Keratinocyte (primary cell): Measurements from ENCODE around the gene CCDC33. TPM values are rescaled to one million over a fixed set of nuclear protein-coding genes. Genes with fewer than 3 reads are reported as not detected.

Source experiments
- DNase-seq: peaks from one replicate; pipeline ENCODE4 v3.0.0-alpha.2; 2011; ENCODE audit warnings: low read depth, missing footprints, low spot score
- FAIRE-seq: peaks from 2 replicates; lab custom pipeline; 2011; peaks lifted over from hg19 to GRCh38; lab: Jason Lieb, UNC
- H2AFZ ChIP-seq: 2 replicates; pipeline ENCODE4 v1.6.0; 2012; ENCODE audit warnings: low read length, control low read depth, inconsistent platforms; ENCODE audit not compliant: control insufficient read depth
- H3K27ac ChIP-seq: 2 replicates; pipeline ENCODE4 v1.5.1; 2011; ENCODE audit warnings: low read length; ENCODE audit not compliant: control insufficient read depth, insufficient read depth
- H3K27me3 ChIP-seq: 3 replicates; pipeline ENCODE4 v1.6.0; 2011; ENCODE audit warnings: low read length; ENCODE audit not compliant: control insufficient read depth, insufficient read depth; ENCODE audit errors: extremely low read depth
- H3K36me3 ChIP-seq, 2 experiments: 2 replicates in 1 of 2; 3 replicates in 1 of 2; pipeline ENCODE4 v1.5.1; 2011; ENCODE audit warnings: low read length in 2 of 2, mild to moderate bottlenecking in 1 of 2; ENCODE audit not compliant: control insufficient read depth in 2 of 2, insufficient read depth in 2 of 2; ENCODE audit errors: extremely low read depth in 1 of 2
- H3K4me1 ChIP-seq: 3 replicates; pipeline ENCODE4 v1.5.1; 2011; ENCODE audit warnings: low read length; ENCODE audit not compliant: control insufficient read depth, insufficient read depth; ENCODE audit errors: extremely low read depth
- H3K4me2 ChIP-seq: 3 replicates; pipeline ENCODE4 v1.6.0; 2011; ENCODE audit warnings: low read depth, low read length; ENCODE audit not compliant: control insufficient read depth, insufficient read depth; ENCODE audit errors: extremely low read depth
- H3K4me3 ChIP-seq, 3 experiments: fragments of 200-600 bp in 1 of 3; sonication (generic) in 1 of 3; 2 replicates in 2 of 3; 3 replicates in 1 of 3; pipeline ENCODE4 v1.5.1; 2011 to 2016; ENCODE audit warnings: low read length in 3 of 3, mild to moderate bottlenecking in 3 of 3, control low read depth in 2 of 3, inconsistent platforms in 1 of 3, low read depth in 1 of 3, mixed read lengths in 1 of 3, mixed run types in 1 of 3, moderate library complexity in 1 of 3; ENCODE audit not compliant: control insufficient read depth in 2 of 3, insufficient read depth in 2 of 3; ENCODE audit errors: extremely low read depth in 1 of 3
- H3K79me2 ChIP-seq: 2 replicates; pipeline ENCODE4 v1.6.0; 2012; ENCODE audit warnings: low read length; ENCODE audit not compliant: control insufficient read depth, insufficient read depth
- H3K9ac ChIP-seq: 3 replicates; pipeline ENCODE4 v1.6.0; 2011; ENCODE audit warnings: low read length; ENCODE audit not compliant: control insufficient read depth, insufficient read depth; ENCODE audit errors: extremely low read depth
- H3K9me1 ChIP-seq: 3 replicates; pipeline ENCODE4 v1.6.0; 2011; ENCODE audit warnings: low read length; ENCODE audit not compliant: control insufficient read depth, insufficient read depth; ENCODE audit errors: extremely low read depth
- H3K9me3 ChIP-seq: 2 replicates; pipeline ENCODE4 v1.5.1; 2012; ENCODE audit warnings: low read depth, low read length; ENCODE audit not compliant: control insufficient read depth
- H4K20me1 ChIP-seq: 3 replicates; pipeline ENCODE4 v1.6.0; 2011; ENCODE audit warnings: low read length; ENCODE audit not compliant: control insufficient read depth, insufficient read depth; ENCODE audit errors: extremely low read depth
- CTCF ChIP-seq, 3 experiments: IDR thresholded peaks in 1 of 3; conservative IDR thresholded peaks in 1 of 3; optimal IDR thresholded peaks in 1 of 3; 2 replicates in 2 of 3; 3 replicates in 1 of 3; pipeline versions ENCODE3 to v1.5.1; 2011; ENCODE audit warnings: low read length in 3 of 3, mild to moderate bottlenecking in 3 of 3, moderate library complexity in 2 of 3, control low read depth in 1 of 3, inconsistent platforms in 1 of 3; ENCODE audit not compliant: insufficient read depth in 2 of 3; ENCODE audit errors: extremely low read depth in 1 of 3
- EZH2 ChIP-seq: IDR thresholded peaks from one replicate; pipeline ENCODE4 v1.6.1; 2012; ENCODE audit warnings: inconsistent platforms, mild to moderate bottlenecking, low read length, moderate library complexity
- dilution Hi-C: fragments of 300-500 bp; cut with MboI; formaldehyde crosslinking; loops from one replicate; pipeline ENCODE4 v1.7.0; 2020; ENCODE audit warnings: low sequenced_read_pairs; ENCODE audit not compliant: extremely low pct_ligation_motif_present
- polyA plus RNA-seq, 5 experiments: library from polyadenylated mRNA; depleted of rRNA in 3 of 5; stranded (reverse) in 3 of 5; stranded (forward) in 1 of 5; unstranded in 1 of 5; fragments of >200 nt; gene quantifications; 1 replicate in 1 of 5; 2 replicates in 3 of 5; 3 replicates in 1 of 5; pipeline versions ENCODE4 v1.2.1 to v1.2.3, GENCODE V29; 2011 to 2012; ENCODE audit warnings: missing spikeins in 2 of 5, low read depth in 1 of 5, low replicate concordance in 1 of 5

The CCDC33 gene
- polyA plus RNA-seq, 1 donor (not counting 4 experiments of a cell fraction or from before 2014, with no cell fraction given), result not detected

GRCh38 chr15:74261685-74262084, 25.6 kb downstream of the CCDC33 start:
- DNase-seq (no peak), FAIRE-seq (no peak)
- H4K20me1 ChIP-seq, result no peaks in the 10 kb centered on the region
- TF ChIP-seq CTCF (optimal IDR thresholded peaks at IDR 0.05 in 1 of 3, IDR thresholded peaks at IDR 0.05 in 1 of 3, conservative IDR thresholded peaks at IDR 0.05 in 1 of 3; ENCODE audit: extremely low read depth in 1 of 3, insufficient read depth in 2 of 3, low read length in 3 of 3) (no peak), EZH2 (no peak)
- H3K4me3 ChIP-seq, result no peak overlapping the region
- H3K36me3 ChIP-seq, result no peaks in the 10 kb centered on the region
- no peaks in the 10 kb centered on the region for H3K79me2 ChIP-seq
- H3K27me3 ChIP-seq, result peaks cover 32% of the 10 kb centered on the region
- H3K9ac ChIP-seq, result no peak overlapping the region
- no peaks in the 10 kb centered on the region for H3K9me1 ChIP-seq
- H3K27ac ChIP-seq, result no peak overlapping the region
- H3K9me3 ChIP-seq, result no peaks in the 10 kb centered on the region
- dilution Hi-C loops, result no loop called here
- no peak overlapping the region for H2AFZ ChIP-seq
- H3K4me1 ChIP-seq, result no peaks in the 10 kb centered on the region
- no peak overlapping the region for H3K4me2 ChIP-seq

- dilution Hi-C loops, result no loop called here
- Histone ChIP-seq H3K27me3 (peaks cover 36% of the 10 kb centered on the region), H3K9me3 (no peaks in the 10 kb centered on the region), H3K27ac (no peak overlapping the region), H3K9ac (no peak overlapping the region), H3K79me2 (no peaks in the 10 kb centered on the region), H3K4me3 (no peak overlapping the region), H3K4me1 (no peaks in the 10 kb centered on the region), H4K20me1 (no peaks in the 10 kb centered on the region), H3K4me2 (no peak overlapping the region), H3K36me3 (no peaks in the 10 kb centered on the region), H2AFZ (no peak overlapping the region), H3K9me1 (no peaks in the 10 kb centered on the region)
- TF ChIP-seq EZH2, result no peak
- TF ChIP-seq CTCF (optimal IDR thresholded peaks at IDR 0.05 in 1 of 3, IDR thresholded peaks at IDR 0.05 in 1 of 3, conservative IDR thresholded peaks at IDR 0.05 in 1 of 3; ENCODE audit: extremely low read depth in 1 of 3, insufficient read depth in 2 of 3, low read length in 3 of 3), result no peak
- DNase-seq (no peak), FAIRE-seq (no peak)
Observed at GRCh38 chr15:74262151-74262550, 26.0 kb downstream of the CCDC33 start.
